Measurements from ENCODE around the gene WWTR1.

WWTR1 gene

GRCh38 chr3:149647812-149648211 is 10.0 kb downstream of the WWTR1 start:
- no peak for TF ChIP-seq CTCF (IDR thresholded peaks at IDR 0.05; ENCODE audit: borderline replicate concordance, control extremely low read depth, extremely low read depth, insufficient read depth, missing control alignments)
- in situ Hi-C loops (cut with MboI; ENCODE audit: low sequenced_read_pairs, unreplicated experiment): no loop called here
- no peak for DNase-seq (ENCODE audit: low spot score)

- no peak for TF ChIP-seq CTCF (IDR thresholded peaks at IDR 0.05; ENCODE audit: borderline replicate concordance, control extremely low read depth, extremely low read depth, insufficient read depth, missing control alignments)
- in situ Hi-C loops (cut with MboI; ENCODE audit: low sequenced_read_pairs, unreplicated experiment): no loop called here
- no peak for DNase-seq (ENCODE audit: low spot score)
Observed at GRCh38 chr3:149647285-149647684, 10.5 kb downstream of the WWTR1 start.

DNA sequence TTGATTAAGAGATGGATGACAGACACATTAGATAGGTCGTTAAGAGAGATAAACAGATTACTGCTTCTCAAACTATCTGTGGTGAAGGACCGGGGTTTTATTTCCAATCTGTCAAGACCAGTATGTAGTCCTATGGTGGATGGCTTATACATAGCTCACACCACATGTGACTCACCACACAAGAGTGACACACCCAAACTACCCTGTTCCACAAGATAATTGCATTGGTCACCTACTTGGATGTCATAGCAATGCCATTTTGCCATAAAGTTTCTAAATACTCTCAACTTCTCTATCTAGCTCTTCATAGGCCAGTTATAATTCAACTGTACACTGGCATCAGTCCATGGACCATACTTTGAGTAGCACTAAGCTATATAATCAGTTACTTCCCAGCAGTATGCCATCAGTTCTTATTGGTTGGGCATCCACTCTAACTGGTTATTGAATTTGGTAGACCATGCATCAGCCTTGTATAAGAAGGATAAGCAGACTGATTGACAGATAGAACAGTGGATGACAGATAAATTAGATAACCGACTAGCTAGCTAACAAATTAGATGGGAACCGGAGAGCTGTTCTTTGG is 11.6 kb downstream of the WWTR1 start:
- DNase-seq (ENCODE audit: low spot score): no peak
- no peak for TF ChIP-seq CTCF (IDR thresholded peaks at IDR 0.05; ENCODE audit: borderline replicate concordance, control extremely low read depth, extremely low read depth, insufficient read depth, missing control alignments)
- in situ Hi-C loops (cut with MboI; ENCODE audit: low sequenced_read_pairs, unreplicated experiment): no loop called here

- TF ChIP-seq CTCF (IDR thresholded peaks at IDR 0.05; ENCODE audit: borderline replicate concordance, control extremely low read depth, extremely low read depth, insufficient read depth, missing control alignments): no peak
- DNase-seq (ENCODE audit: low spot score): no peak
- in situ Hi-C loops (cut with MboI; ENCODE audit: low sequenced_read_pairs, unreplicated experiment): no loop called here
Observed at GRCh38 chr3:149643963-149644362, 13.9 kb downstream of the WWTR1 start.

DNA sequence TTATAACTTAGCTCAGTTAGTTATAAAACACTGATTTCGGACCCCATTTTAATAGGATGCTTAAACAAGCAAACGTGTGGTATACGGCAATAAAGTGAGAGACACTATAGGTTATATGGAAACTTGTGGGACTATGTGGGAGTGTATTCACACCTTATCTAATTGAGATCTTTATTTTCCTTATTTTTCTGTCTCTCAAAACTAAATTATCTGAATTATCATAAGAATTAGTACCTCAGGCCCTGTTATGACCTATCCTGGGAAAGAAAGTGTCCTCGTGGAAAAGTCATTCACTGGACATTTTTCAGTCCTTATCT is 14.4 kb downstream of the WWTR1 start:
- no peak for TF ChIP-seq CTCF (IDR thresholded peaks at IDR 0.05; ENCODE audit: borderline replicate concordance, control extremely low read depth, extremely low read depth, insufficient read depth, missing control alignments)
- in situ Hi-C loops (cut with MboI; ENCODE audit: low sequenced_read_pairs, unreplicated experiment): no loop called here
- DNase-seq (ENCODE audit: low spot score): no peak

GRCh38 chr3:149640976-149641728 is 16.7 kb downstream of the WWTR1 start:
- no peak for DNase-seq (ENCODE audit: low spot score)
- in situ Hi-C loops (cut with MboI; ENCODE audit: low sequenced_read_pairs, unreplicated experiment): no loop called here
- no peak for TF ChIP-seq CTCF (IDR thresholded peaks at IDR 0.05; ENCODE audit: borderline replicate concordance, control extremely low read depth, extremely low read depth, insufficient read depth, missing control alignments)

Measured in GM13976 (cell line).